SU-DHL-6 (cell line): Measurements from ENCODE around the gene RPS6KA5.

Source experiments
- EZH2phosphoT487 ChIP-seq: fragments of 200-600 bp; sonication (generic), shearing (Covaris generic); conservative IDR thresholded peaks from 2 replicates; pipeline ENCODE4 v1.6.1; 2018; ENCODE audit warnings: mild to moderate bottlenecking, antibody characterized with exemption, low read length, moderate library complexity, mixed read lengths
- TF ChIP-seq, protein P1 (sequence below): fragments of 200-600 bp; sonication (generic); IDR thresholded peaks from one replicate; pipeline ENCODE4 v1.5.1; 2017; ENCODE audit warnings: antibody characterized with exemption, mild to moderate bottlenecking, low read length, moderate library complexity; ENCODE audit not compliant: insufficient read depth, poor library complexity, severe bottlenecking

DNA sequence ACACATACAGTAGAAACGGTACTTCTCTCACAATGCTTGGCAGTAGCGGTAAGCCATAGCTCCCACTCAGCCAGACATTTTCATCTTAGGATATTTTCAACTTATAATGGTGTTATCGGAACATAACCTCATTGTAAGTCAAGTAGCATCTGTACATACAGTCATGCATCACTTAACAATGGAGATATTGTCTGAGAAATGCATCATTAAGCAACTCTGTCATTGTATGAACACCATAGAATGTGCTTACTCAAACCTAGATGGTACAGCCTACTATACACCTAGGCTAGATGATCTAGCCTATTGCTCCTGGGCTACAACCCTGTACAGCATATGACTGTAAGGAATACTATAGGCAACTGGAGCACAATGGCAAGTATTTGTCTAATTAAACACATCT is 40.8 kb downstream of the RPS6KA5 start:
- TF ChIP-seq, protein P1, sequence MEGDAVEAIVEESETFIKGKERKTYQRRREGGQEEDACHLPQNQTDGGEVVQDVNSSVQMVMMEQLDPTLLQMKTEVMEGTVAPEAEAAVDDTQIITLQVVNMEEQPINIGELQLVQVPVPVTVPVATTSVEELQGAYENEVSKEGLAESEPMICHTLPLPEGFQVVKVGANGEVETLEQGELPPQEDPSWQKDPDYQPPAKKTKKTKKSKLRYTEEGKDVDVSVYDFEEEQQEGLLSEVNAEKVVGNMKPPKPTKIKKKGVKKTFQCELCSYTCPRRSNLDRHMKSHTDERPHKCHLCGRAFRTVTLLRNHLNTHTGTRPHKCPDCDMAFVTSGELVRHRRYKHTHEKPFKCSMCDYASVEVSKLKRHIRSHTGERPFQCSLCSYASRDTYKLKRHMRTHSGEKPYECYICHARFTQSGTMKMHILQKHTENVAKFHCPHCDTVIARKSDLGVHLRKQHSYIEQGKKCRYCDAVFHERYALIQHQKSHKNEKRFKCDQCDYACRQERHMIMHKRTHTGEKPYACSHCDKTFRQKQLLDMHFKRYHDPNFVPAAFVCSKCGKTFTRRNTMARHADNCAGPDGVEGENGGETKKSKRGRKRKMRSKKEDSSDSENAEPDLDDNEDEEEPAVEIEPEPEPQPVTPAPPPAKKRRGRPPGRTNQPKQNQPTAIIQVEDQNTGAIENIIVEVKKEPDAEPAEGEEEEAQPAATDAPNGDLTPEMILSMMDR = no peak
- no peak for TF ChIP-seq EZH2phosphoT487
